ENCODE results near the gene KLK5. TPM values are rescaled to one million over a fixed set of nuclear protein-coding genes. Genes with fewer than 3 reads are reported as not detected.
"Not testable (repeated sequence)": the region's sequence is repeated elsewhere in the genome, so short reads cannot be mapped to it uniquely, and the experiment has no call there.

The KLK5 gene
- polyA plus RNA-seq, 1 donor from 2014 or later, result not detected

DNA sequence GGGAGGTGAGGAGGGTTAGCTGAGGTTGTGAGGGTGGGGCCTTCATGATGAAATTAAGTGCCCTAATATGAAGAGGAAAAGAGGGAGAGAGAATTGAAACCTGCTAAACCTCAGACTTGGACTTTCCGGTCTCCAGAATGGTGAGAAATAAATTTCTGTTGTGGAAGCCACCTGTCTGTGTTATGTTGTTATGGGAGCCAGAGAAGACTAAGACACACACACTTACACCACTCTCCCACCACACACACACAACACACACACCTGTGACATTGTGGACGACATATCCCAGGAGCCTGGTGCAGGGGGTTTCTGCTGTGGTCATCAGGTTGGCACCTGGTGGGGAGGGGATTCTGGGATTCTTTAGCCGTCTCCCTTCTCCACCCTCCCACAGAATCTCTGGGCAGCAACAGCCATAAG, 55.6 kb downstream of the KLK5 start:
- peak overlapping the region; percentile 41 to 94 (median 91) for H3K27ac Mint-ChIP-seq
- peaks cover 3% of the 10 kb centered on the region for H3K36me3 Mint-ChIP-seq
- H3K27me3 Mint-ChIP-seq, result peaks cover 4% of the 10 kb centered on the region
- peaks cover 10 to 21% (median 20%) of the 10 kb centered on the region in 3 donors for H3K4me1 Mint-ChIP-seq
- peak overlapping the region in 3 of 4 donors; percentile 30 to 67 (median 63) for H3K4me3 Mint-ChIP-seq
- no peaks in the 10 kb centered on the region for H3K9me3 Mint-ChIP-seq

DNA sequence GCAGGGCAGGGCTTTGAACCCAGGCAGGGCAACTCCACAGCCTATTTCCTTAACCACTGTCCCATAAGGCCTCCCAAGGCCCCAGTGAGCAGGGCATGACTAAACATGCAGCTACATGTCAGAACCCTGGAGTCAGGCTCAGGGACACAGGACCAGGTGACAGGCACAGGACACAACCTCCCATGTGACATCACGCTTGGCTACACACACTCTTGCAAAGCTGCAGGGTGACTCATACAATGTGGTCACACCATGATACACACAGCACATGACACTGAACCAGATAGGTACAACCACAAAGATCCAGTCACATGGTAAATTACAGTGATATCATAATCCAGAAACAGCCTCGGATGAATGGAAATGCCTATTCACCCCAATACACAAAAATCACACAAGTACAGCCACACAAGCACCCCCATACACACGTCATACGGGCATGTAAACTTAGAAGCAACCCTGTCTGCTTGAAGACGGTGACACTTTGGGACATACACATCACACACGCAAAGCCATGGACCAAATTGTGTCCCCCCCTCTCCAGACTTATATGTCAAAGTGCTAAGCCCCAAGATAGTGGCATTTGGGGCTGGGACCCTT, 56.1 kb downstream of the KLK5 start:
- H3K4me3 Mint-ChIP-seq, result peak overlapping the region in 3 of 4 donors; percentile 1 to 63 (median 30)
- peak overlapping the region; percentile 41 to 94 (median 91) for H3K27ac Mint-ChIP-seq
- H3K27me3 Mint-ChIP-seq, result peaks cover 4% of the 10 kb centered on the region
- no peaks in the 10 kb centered on the region for H3K9me3 Mint-ChIP-seq
- peaks cover 3% of the 10 kb centered on the region for H3K36me3 Mint-ChIP-seq
- peaks cover 10 to 27% (median 25%) of the 10 kb centered on the region in 3 donors for H3K4me1 Mint-ChIP-seq

DNA sequence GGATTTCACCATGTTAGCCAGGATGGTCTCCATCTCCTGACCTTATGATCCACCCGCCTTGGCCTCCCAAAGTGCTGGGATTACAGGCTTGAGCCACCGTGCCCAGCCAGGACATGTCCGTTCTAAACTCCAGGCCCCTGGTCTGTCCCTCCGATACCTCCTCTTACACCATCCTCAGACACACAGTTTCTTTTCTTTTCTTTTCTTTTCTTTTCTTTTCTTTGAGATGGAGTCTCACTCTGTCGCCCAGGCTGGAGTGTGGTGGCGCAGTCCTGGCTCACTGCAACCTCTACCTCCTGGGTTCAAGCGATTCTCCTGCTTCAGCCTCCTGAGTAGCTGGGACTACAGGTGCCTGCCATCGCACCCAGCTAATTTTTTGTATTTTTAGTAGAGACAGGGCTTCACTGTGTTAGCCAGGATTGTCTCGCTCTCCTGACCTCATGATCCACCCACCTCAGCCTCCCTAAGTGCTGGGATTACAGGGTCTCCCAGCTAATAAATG, 56.7 kb downstream of the KLK5 start:
- peak overlapping the region in 2 of 4 donors; percentile 1 to 13 for H3K4me3 Mint-ChIP-seq
- peak overlapping the region; percentile 41 to 94 (median 91) for H3K27ac Mint-ChIP-seq
- H3K4me1 Mint-ChIP-seq, result peaks cover 11 to 31% (median 28%) of the 10 kb centered on the region in 3 donors
- not testable (repeated sequence) for H3K9me3 Mint-ChIP-seq, H3K27me3 Mint-ChIP-seq, H3K36me3 Mint-ChIP-seq

DNA sequence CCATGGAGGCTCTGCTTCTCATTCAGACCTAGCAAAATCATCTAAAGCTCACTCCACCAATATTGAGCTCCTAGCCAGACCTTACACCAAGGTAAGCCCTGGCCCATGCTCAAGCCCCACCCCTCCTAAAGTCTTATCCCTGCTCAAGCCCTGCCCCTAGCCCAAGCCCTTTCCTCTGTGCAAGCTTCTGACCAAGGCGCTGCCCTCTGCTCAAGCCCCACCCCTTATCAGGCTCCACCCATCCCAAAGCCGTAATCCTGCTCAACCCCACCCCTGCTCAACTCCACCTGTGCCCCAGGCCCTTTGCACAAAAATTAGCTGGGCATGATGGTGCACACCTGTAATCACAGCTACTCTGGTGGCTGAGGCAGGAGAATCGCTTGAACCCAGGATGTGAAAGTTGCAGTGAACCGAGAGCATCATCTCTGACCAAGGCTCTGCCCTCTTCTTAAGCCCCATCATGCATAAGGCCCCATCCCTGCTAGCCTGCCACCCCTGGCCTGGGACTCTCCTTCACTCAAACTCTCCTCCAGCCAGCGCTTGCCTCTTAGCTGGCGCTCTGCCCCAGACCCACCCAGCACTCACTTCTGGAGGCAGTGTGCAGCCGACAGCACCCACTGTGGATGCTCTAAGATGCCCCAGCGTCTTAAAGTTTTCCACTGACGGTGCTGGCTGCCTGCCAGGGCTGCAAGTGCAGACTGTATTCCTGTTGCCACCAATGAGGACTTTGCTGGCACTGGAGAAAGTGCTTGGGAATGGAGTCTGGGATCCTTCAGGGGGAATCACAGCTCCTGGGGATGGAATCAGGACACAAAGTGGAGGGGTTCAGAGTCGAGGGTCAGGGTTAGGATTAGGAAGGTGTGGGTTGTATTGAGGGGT, 58.1 kb downstream of the KLK5 start:
- Mint-ChIP-seq H3K27ac (peak overlapping the region in 1 of 3 donors; percentile 82), H3K4me3 (peak overlapping the region in 1 of 4 donors; percentile 2), H3K36me3 (peaks cover 2% of the 10 kb centered on the region), H3K4me1 (peaks cover 18 to 42% (median 37%) of the 10 kb centered on the region in 3 donors), H3K9me3 (no peaks in the 10 kb centered on the region), H3K27me3 (peaks cover 4% of the 10 kb centered on the region)

Other genes with a start within 250 kb of the KLK5 start
- gene SHANK1, start 233.2 kb downstream of the KLK5 start, polyA plus RNA-seq, result not detected
- gene CLEC11A, start 229.7 kb downstream of the KLK5 start, polyA plus RNA-seq, result 0.61 TPM
- not detected for gene GPR32, start 182.6 kb downstream of the KLK5 start, polyA plus RNA-seq
- not detected for gene ACP4, start 162.6 kb downstream of the KLK5 start, polyA plus RNA-seq
- gene KLK1, start 129.3 kb downstream of the KLK5 start, polyA plus RNA-seq, result 15.5 TPM
- gene KLK15, start 119.5 kb downstream of the KLK5 start, polyA plus RNA-seq, result not detected
- gene KLK3, start 98.1 kb downstream of the KLK5 start, polyA plus RNA-seq, result not detected
- not detected for gene KLK2, start 79.6 kb downstream of the KLK5 start, polyA plus RNA-seq
- gene KLK4, start 41.6 kb downstream of the KLK5 start, polyA plus RNA-seq, result not detected
- not detected for gene KLK6, start 16.6 kb upstream of the KLK5 start, polyA plus RNA-seq
- gene KLK7, start 30.9 kb upstream of the KLK5 start, polyA plus RNA-seq, result not detected
- gene KLK8, start 48.6 kb upstream of the KLK5 start, polyA plus RNA-seq, result not detected
- gene KLK10, start 66.7 kb upstream of the KLK5 start, polyA plus RNA-seq, result not detected
- gene KLK11, start 73.6 kb upstream of the KLK5 start, polyA plus RNA-seq, result not detected
- not detected for gene KLK12, start 82.0 kb upstream of the KLK5 start, polyA plus RNA-seq
- gene KLK13, start 112.1 kb upstream of the KLK5 start, polyA plus RNA-seq, result not detected
- gene KLK14, start 129.8 kb upstream of the KLK5 start, polyA plus RNA-seq, result not detected
- gene CTU1, start 155.4 kb upstream of the KLK5 start, polyA plus RNA-seq, result 2.8 TPM
- 0.21 TPM for gene SIGLEC9, start 171.9 kb upstream of the KLK5 start, polyA plus RNA-seq
- not detected for gene SIGLEC7, start 189.3 kb upstream of the KLK5 start, polyA plus RNA-seq

Measured in IgD-negative memory B cell (primary cell).